Measurements from ENCODE around the gene TRAK1.

The TRAK1 gene

GRCh38 chr3:42127226-42127625, 36.1 kb downstream of the TRAK1 start:
- no peak for DNase-seq (ENCODE audit: low read depth)
- no peak for TF ChIP-seq CTCF (conservative IDR thresholded peaks at IDR 0.05; ENCODE audit: low read length)

GRCh38 chr3:42128526-42128925, 37.4 kb downstream of the TRAK1 start:
- no peak for TF ChIP-seq CTCF (conservative IDR thresholded peaks at IDR 0.05; ENCODE audit: low read length)
- no peak for DNase-seq (ENCODE audit: low read depth)
- H3K4me3 ChIP-seq (ENCODE audit: low read length) = no peak overlapping the region

More at GRCh38 chr3:42127226-42127625, 36.1 kb downstream of the TRAK1 start:
- H3K4me3 ChIP-seq (ENCODE audit: low read length) = no peak overlapping the region

- peak; percentile 29 for DNase-seq (ENCODE audit: low read depth)
- TF ChIP-seq CTCF (conservative IDR thresholded peaks at IDR 0.05; ENCODE audit: low read length) = no peak
- no peak overlapping the region for H3K4me3 ChIP-seq (ENCODE audit: low read length)
These were observed 38.1 kb downstream of the TRAK1 start for GRCh38 chr3:42129014-42129953.

GRCh38 chr3:42130007-42130328, 38.8 kb downstream of the TRAK1 start:
- no peak for TF ChIP-seq CTCF (conservative IDR thresholded peaks at IDR 0.05; ENCODE audit: low read length)
- no peak for DNase-seq (ENCODE audit: low read depth)
- H3K4me3 ChIP-seq (ENCODE audit: low read length) = no peak overlapping the region

GRCh38 chr3:42130329-42131070, 39.3 kb downstream of the TRAK1 start:
- no peak for DNase-seq (ENCODE audit: low read depth)
- no peak for TF ChIP-seq CTCF (conservative IDR thresholded peaks at IDR 0.05; ENCODE audit: low read length)
- no peak overlapping the region for H3K4me3 ChIP-seq (ENCODE audit: low read length)

GRCh38 chr3:42133500-42134298, 42.5 kb downstream of the TRAK1 start:
- DNase-seq (ENCODE audit: low read depth) = no peak
- H3K4me3 ChIP-seq (ENCODE audit: low read length) = no peak overlapping the region
- no peak for TF ChIP-seq CTCF (conservative IDR thresholded peaks at IDR 0.05; ENCODE audit: low read length)

Data from AG10803 (cell line).